Adipose tissue (tissue), 3 donors: ENCODE results near the gene AFF1. TPM values are rescaled to one million over a fixed set of nuclear protein-coding genes. Genes with fewer than 3 reads are reported as not detected.
"Not testable (repeated sequence)": the region's sequence is repeated elsewhere in the genome, so short reads cannot be mapped to it uniquely, and the experiment has no call there.

Experiments
- H3K27ac ChIP-seq: one replicate; pipeline ENCODE4 v1.5.1; 2013; ENCODE audit warnings: low read depth, low read length
- WGBS, 3 donors: extraction: QIAGEN DNeasy Blood & Tissue Kit; methylation state at CpG; one replicate each; pipeline ENCODE4 v1.1.7; 2013; 5-methylcytosine and 5-hydroxymethylcytosine counted together
- polyA plus RNA-seq, 3 donors: library from polyadenylated mRNA; stranded (reverse); fragments of 200-250 nt; gene quantifications; one replicate each; pipeline ENCODE4 v1.2.3, GENCODE V29; 2013
- donor health status: healthy with polysubstance abuse.
- donor health status: Bipolar disorder and iron deficiency.
- donor health status: healthy.

AFF1 gene
- polyA plus RNA-seq, 3 donors, result 10.0 to 19.8 (median 17.8) TPM

DNA sequence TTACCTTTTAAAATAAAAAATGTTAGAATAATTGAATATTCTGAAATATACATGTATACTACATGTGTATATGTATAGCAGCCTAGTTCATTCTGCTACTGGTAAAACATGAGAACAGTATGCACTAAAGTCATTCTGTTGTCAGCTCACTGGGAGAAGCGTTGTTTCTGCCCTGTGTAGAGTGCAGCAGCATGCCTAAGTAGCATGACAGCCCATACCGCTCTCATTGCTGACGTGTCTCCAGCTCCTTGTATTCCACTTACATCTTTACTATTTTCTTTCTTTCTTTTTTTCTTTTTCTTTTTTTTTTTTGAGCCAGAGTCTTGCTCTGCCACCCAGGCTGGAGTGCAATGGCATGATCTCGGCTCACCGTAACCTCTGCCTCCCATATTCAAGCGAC, 194.9 kb downstream of the AFF1 start:
- WGBS, 3 donors, result 97 to 99% (median 99%) methylated on average over 6 of the region's 6 CpGs
- H3K27ac ChIP-seq, result no peak overlapping the region

DNA sequence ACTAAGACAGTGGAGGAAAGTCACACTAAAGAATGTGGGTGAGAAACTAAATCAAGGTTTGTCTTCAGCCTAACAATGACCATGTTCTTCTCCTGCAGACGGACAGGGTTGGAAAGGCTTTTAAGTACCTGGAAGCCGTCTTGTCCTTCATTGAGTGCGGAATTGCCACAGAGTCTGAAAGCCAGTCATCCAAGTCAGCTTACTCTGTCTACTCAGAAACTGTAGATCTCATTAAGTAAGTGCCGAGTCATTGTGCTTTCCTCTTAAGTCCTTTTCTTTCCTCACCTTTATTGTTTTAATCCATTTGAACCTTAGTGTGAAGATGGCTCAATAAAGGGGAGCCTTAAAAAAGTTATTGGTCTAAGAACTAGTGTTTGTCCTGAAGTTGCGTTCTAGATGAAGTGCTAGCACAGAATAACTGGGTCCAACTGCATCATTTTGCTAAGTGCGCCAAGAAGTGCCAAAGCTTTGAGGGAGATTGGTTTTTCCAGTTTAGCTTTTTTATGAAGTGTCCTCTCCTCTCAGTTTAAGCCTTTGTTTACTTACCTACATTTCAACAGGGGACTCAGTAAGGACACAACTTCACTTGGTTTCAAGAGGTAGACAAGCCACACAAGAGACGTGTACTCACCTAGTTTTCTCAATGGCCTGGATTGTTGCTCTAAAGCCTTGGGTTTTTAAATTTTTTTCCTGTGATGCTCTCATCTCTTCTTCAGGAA, 196.3 kb downstream of the AFF1 start:
- WGBS, 3 donors, result 86 to 98% (median 97%) methylated on average over 7 of the region's 7 CpGs
- H3K27ac ChIP-seq, result no peak overlapping the region

DNA sequence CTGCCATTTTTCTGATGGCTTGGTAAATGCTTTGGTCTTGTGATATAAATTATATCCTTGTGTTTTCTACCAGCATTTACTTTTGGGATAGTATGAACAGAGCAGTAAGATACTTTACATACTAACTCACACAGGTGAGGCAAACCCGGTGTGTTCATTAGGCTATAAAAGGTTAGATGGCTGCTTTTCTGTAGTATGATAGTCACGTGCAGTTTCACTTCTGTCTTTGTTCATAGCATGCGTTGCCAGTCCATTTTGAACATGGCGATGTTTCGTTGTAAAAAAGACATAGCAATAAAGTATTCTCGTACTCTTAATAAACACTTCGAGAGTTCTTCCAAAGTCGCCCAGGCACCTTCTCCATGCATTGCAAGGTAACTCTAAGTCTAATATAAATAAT, 197.2 kb downstream of the AFF1 start:
- 94 to 97% (median 95%) methylated on average over 8 of the region's 8 CpGs for WGBS, 3 donors
- no peak overlapping the region for H3K27ac ChIP-seq

DNA sequence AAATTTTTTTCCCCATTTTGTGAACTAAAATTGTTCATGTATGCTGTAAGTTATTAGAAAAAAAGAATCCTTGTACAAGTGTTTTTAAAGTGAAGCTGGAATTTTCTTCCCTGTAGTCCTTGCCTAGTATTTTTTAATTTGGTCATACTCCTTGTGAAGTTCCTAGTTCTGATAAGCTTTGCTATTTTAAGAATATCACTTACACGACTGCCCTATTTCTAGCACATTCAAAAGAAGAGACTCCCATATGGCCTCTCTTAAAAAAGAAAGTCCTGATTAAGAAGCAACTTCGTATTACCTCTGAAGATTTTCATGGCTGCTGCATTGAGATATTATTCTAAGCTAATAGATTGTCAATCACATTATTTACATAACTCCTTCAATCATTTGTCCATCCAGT, 198.4 kb downstream of the AFF1 start:
- H3K27ac ChIP-seq, result no peak overlapping the region
- WGBS, 3 donors, result 57 to 81% (median 77%) methylated on average over 2 of the region's 2 CpGs

DNA sequence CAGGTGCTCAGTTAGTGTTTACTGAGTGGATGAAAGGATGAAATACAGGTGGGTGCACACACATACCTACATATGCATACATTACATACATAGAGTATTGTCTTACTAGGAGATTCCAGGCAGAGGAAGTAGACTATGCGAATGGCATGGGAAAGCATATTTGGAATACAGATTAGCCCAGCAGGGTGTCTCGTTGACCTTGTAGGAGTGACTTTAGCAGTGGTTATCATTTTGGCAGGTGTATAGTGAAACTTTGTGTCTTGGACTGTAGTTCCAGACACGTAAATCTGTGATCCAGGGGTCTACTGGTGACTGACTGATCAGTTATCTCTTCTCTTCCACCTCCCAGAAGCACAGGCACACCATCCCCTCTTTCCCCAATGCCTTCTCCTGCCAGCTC, 199.3 kb downstream of the AFF1 start:
- 61 to 96% (median 79%) methylated on average over 3 of the region's 3 CpGs for WGBS, 3 donors
- no peak overlapping the region for H3K27ac ChIP-seq

DNA sequence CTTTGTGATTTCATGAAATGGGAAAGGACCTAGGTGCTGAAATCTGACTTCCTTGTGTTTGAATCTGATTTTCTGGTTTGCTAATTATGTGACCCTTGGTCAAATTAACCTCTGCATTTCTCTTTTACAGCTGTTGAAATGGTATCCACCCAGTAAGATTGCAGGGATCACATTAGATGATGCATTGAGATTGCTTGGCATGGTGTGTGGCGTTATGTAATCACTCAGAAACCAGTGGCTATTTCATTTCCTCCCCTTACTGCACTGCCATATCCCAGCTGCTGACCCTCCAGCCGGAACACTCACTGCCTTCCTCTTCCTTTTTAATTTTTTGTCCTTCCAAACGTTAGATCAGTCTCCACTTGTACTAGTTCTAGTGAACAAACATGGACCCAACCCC, 206.6 kb downstream of the AFF1 start:
- no peak overlapping the region for H3K27ac ChIP-seq
- WGBS, 3 donors, result 32 to 78% (median 37%) methylated on average over 3 of the region's 3 CpGs

DNA sequence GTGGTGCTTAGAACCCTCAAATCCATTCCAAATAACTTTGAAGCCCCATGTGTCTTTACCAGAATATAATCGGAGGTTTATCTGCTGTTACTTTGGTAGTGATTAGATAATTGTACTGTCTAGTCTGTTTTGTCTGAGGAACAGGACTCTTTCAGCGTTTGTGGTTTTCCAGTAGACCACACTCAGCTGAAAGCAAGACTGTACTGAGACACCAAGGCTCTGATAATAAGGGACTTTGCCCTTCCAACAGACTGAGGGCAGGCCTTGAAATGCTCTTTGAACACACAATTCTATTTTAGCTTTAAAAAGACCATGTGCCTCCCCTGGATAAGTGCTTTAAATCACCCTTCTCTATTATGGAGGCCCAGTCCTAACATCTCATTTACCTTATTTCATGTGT, 209.5 kb downstream of the AFF1 start:
- WGBS, 3 donors, result 45 to 70% (median 51%) methylated on average over 2 of the region's 2 CpGs
- no peak overlapping the region for H3K27ac ChIP-seq

DNA sequence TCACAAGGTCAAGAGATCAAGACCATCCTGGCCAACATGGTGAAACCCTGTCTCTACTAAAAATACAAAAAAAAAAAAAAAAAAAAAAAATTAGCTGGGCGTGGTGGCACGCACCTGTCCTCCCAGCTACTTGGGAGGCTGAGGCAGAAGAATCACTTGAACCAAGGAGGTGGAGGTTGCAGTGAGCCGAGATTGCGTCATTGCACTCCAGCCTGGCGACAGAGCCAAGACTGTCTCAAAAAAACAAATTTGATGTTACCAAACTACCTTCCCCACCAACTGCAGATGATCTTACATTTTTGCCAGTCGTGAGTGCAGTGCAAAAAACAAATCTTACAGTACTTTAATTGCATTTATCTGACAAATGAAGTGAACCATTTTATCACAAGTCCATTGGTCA, 211.1 kb downstream of the AFF1 start:
- WGBS, 3 donors, result 91 to 95% (median 94%) methylated on average over 6 of the region's 6 CpGs
- H3K27ac ChIP-seq, result not testable (repeated sequence)

DNA sequence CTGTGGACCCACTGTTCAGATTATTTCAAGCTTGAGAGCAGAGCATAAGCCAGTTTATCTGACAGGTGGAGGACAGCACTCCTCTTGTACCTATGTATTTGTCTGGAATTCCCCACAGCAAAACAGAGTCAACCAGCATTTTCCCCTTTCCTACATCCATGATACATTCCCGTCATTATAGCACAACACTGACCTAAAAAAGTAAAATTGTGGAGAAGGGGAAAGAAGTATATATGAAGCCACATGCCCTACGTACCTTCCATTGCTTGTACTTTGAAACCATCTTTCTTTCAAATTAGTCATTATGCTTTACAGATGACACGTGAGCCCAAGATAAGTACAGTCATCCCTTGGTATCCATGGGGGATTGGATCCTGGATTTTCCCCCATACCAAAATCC, 212.3 kb downstream of the AFF1 start:
- 82 to 92% (median 86%) methylated on average over 3 of the region's 3 CpGs for WGBS, 3 donors
- no peak overlapping the region for H3K27ac ChIP-seq

DNA sequence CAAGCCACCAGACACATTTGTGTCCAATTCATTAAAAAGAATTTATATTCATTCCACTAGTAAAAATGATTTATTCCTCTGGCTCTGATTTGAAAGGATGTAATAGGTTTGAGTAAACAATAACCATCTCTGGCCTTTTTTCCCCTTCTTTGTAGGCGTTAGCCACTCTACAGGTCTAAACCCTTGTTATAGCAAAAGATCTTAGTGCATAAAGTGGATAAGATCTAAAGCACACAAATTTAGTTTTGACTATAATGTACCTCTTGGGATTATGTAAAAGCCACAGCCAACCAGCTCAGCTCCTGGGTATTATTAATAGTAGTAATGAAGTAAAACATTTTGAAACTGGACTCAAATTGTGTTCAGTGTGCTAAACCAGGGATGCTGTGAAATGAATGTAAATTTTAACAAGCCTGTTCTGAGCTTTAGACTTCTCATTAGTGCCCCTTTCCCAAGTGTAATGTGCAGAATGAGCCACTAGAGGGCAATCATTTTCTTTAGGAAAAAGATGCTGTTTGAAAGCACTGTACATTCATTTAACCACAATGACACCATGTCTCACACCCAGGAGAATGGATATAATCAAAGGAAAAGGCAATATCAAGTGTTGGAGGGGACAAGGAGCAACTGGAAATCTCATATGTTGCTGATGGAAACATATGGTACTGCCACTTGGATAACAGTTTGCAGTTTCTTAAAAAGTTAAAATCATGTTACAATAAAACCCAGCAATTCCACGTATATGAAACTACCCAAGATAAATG, 215.9 kb downstream of the AFF1 start:
- WGBS, 3 donors, result 34 to 48% (median 41%) methylated on average over 2 of the region's 2 CpGs
- H3K27ac ChIP-seq, result no peak overlapping the region

DNA sequence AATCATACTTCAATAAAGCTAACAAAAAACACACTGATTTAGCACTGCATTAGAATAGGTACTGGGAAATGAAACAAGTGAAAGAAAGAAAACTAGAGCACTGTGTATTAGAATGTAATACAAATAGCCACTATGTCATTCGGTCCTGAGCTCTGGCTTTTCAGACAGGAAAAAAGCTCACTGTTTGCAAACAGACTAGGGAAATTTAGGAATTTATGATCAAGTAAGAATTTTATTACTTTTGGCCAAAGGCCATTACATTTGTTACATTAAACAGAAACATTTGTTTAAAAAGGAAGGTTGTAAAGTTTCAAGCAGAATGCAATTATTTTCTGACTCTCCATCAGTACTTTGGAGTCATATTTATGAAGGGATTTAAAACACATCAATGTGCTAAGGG, 216.9 kb downstream of the AFF1 start:
- WGBS, 3 donors, result 48 to 78% (median 71%) methylated on average over 1 of the region's 1 CpG
- no peak overlapping the region for H3K27ac ChIP-seq

DNA sequence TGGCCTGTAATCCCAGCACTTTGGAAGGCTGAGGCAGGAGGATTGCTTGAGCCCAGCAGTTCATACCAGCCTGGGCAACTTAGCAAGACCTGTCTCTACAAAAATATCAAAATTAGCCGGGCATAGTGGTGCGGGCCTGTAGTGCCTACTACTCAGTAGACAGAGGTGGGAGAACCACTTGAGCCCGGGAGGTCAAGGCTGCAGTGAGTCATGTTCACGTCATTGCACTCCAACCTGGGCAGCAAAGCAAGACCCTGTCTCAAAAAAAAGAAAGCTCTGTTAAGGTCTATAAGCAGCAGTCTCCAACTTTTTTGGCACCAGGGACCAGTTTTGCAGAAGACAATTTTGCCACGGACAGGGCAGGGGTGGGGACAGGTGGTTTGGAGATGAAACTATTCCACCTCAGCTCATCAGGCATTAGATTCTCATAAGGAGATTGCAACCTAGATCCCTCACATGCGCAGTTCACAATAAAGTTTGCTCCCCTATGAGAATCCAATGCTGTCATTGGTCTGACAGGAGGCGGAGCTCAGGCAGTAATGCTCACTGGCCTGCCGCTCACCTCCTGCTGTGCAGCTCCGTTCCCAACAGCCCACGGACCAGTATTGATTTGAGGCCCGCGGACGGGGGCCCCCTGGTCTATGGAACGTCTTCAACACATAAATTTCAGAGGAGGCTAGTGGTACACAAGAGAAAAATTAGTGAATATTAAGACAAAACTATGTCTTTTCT, 217.7 kb downstream of the AFF1 start:
- 54 to 88% (median 84%) methylated on average over 14 of the region's 14 CpGs for WGBS, 3 donors

DNA sequence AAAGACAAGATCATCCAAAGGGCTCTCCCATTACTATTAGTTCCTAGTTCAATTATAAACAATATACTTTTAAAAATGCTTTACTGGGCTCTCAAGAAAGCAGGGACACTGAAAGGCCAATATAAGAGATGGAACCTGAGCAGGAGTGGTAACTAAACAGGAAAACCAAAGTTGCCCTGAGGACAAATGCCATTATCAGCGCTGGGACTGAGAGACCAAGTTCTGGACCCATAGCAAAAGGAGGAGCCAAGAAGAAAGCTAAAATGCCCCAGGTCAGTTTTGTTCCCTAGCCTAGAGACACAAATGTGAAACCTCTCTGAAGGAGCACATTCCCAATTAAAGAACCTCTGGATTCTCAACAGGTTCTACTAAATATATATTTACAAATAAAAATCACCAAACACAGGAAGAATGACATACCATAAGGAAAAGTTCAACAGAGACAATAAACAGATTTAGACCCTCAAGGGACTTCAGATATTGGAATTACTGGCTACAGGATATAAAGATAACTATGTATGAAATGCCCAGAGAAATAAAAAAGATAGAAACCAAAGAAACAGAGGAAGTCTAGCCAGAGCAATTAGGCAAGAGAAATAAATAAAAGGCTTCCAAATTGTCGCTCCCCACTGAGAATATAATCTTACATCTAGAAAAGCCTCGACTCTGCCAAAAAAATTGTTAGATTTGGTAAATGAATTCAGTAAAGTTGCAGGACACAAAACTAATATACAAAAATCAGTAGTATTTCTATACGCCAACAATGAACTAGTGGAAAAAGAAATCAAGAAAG, 218.5 kb downstream of the AFF1 start:
- WGBS, 3 donors, result 67 to 83% (median 79%) methylated on average over 4 of the region's 4 CpGs
- H3K27ac ChIP-seq, result no peak overlapping the region

More for the DNA sequence above, 217.7 kb downstream of the AFF1 start:
- H3K27ac ChIP-seq, result no peak overlapping the region

DNA sequence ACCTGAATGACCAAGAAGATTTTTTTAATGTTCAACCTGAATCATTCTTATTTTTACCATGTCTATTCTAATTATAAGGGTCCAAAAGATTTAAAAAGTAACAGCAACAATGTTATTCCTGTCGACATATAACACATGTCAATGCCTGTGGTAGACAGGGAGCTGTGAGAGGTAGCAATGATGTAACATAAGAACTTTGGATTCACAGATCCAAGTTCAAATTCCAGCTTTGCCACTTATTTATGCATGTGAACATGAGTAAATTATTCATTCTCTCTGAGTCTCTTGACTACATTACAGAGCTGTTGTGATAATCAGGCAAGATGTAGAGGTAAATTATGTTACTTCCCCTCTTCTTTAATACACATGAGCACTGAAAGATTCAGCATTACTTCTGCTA, 231.1 kb downstream of the AFF1 start:
- WGBS, 3 donors, result 95 to 100% (median 98%) methylated on average over 1 of the region's 1 CpG

DNA sequence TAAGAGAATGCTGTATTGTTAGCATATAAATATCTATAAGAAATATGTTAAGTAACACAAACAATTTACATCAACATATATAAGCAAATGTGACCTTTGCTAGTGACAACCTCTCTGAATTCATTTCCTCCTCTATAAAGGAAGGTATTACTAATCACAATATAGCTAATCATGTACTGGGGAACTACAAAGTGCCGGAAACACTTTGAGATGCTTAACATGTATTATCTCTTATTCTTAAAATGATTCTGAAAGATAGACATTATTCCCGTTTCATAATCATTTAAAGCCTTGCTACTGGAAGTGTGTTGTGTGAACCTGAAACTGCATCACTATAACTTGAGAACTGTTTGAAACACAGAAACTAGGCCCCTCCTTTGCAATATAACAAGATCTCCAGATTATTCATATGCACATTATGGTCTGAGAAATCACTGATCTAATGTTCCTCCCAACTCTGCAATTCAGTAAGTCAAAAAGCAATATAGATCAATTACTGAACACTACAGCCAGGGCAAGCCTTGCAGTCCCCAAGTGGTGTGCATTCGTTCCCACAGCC, 231.6 kb downstream of the AFF1 start:
- no peak overlapping the region for H3K27ac ChIP-seq
- WGBS, 3 donors, result 91 to 97% (median 92%) methylated on average over 3 of the region's 3 CpGs

More for the DNA sequence above, 231.1 kb downstream of the AFF1 start:
- no peak overlapping the region for H3K27ac ChIP-seq

DNA sequence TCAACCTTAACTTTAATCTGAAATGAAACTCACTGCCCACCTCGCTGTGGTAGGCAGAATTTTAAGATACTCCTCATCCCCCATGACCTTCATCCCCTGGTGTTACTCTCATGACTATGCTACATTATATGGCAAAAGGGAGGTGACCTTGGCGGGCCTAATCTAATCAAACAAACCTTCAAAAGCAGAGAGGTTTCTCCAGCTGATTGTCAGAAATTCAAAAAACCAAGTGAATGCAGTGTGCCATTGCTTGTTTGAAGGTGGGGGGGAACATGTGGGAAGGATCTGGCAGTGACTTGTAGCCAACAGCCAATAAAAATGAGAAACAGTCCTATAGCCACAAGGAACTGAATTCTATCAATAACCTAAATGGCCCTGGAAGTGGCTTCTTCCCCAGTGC, 237.1 kb downstream of the AFF1 start:
- 82 to 98% (median 98%) methylated on average over 2 of the region's 2 CpGs for WGBS, 3 donors
- no peak overlapping the region for H3K27ac ChIP-seq

DNA sequence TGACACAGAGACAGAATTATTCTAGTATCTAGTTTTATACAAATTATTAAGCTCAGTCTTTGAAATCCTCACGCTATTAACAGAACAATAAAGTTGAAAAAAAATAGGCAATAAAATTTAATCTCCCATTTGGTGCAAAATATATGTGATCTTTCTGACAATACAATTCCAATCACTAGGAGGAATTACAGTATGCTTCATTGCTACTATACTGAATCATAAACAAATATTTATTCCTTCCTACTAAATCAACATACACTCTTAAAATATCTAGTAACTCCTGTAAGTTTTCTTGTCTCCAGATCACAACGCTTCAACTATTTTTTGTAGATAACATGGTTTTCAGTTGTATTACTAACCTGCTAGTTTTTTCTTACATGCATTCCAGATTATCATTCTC, 239.9 kb downstream of the AFF1 start:
- H3K27ac ChIP-seq, result no peak overlapping the region
- WGBS, 3 donors, result 70 to 99% (median 95%) methylated on average over 2 of the region's 2 CpGs

DNA sequence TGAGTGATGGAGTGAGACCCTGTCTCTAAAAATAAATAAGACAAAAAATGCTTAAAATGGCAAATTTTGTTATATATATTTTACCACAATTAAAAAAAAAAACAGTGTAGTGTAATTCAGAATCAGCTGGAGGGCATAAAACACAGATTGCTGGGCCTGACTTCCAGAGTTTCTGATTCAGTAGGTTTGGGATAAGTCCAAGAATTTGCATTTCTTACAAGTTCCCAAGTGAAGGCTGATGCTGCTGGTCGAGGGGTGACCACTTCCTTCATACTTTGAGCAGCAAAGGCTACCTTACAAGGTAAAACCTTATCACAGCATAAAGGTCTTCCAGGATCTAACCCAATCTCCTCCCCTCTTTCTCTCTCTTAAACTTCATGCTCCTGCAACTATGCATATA, 244.9 kb downstream of the AFF1 start:
- no peak overlapping the region for H3K27ac ChIP-seq
- WGBS, 3 donors, result 56 to 78% (median 63%) methylated on average over 1 of the region's 1 CpG
